H1 (cell line): ENCODE data around the gene VAPA. TPM values are rescaled to one million over a fixed set of nuclear protein-coding genes. Genes with fewer than 3 reads are reported as not detected.

Experiments used
- CTCF ChIA-PET: fragments of 300-600 bp; sonication (Branson Sonifier 250); formaldehyde crosslinking; loops from one replicate; lab custom pipeline; 2021; ENCODE audit not compliant: partially characterized antibody; lab: Charles Lee
- POLR2A ChIA-PET: fragments of 300-600 bp; sonication (Branson Sonifier 250); formaldehyde crosslinking; loops from one replicate; lab custom pipeline; 2021; ENCODE audit warnings: inconsistent platforms; ENCODE audit not compliant: partially characterized antibody; lab: Charles Lee
- DNase-seq, 2 experiments: peaks; one replicate each; pipeline versions ENCODE4 v3.0.0 to v3.0.0-alpha.2; 2010 to 2022; ENCODE audit warnings: low spot score in 2 of 2, low read depth in 1 of 2, mixed read lengths in 1 of 2
- FAIRE-seq: peaks from 2 replicates; lab custom pipeline; 2011; peaks lifted over from hg19 to GRCh38; lab: Jason Lieb, UNC
- H2AFZ ChIP-seq: 2 replicates; pipeline ENCODE4 v1.8.1; 2012; ENCODE audit warnings: low read length, inconsistent platforms
- H2AK5ac ChIP-seq: 2 replicates; pipeline ENCODE4 v1.6.1; 2013; ENCODE audit warnings: low read depth, low read length
- H2BK120ac ChIP-seq: replicated peaks from 2 replicates; pipeline ENCODE3; 2013; ENCODE audit warnings: low read depth, low read length, inconsistent platforms
- H2BK12ac ChIP-seq: 2 replicates; pipeline ENCODE4 v1.6.1; 2013; ENCODE audit warnings: low read depth, low read length
- H2BK15ac ChIP-seq: 2 replicates; pipeline ENCODE4 v1.6.1; 2013; ENCODE audit warnings: low read length
- H2BK20ac ChIP-seq: 2 replicates; pipeline ENCODE4 v1.6.1; 2013; ENCODE audit warnings: low read length
- H2BK5ac ChIP-seq: 2 replicates; pipeline ENCODE4 v1.6.1; 2013; ENCODE audit warnings: low read depth, low read length
- H3K14ac ChIP-seq: 2 replicates; pipeline ENCODE4 v1.6.1; 2013; ENCODE audit warnings: inconsistent platforms; ENCODE audit not compliant: insufficient read length
- H3K18ac ChIP-seq: 2 replicates; pipeline ENCODE4 v1.6.1; 2013; ENCODE audit warnings: low read length; ENCODE audit errors: extremely low read depth
- H3K23ac ChIP-seq: 2 replicates; pipeline ENCODE4 v1.6.1; 2013; ENCODE audit warnings: inconsistent platforms; ENCODE audit not compliant: insufficient read length
- H3K23me2 ChIP-seq: 2 replicates; pipeline ENCODE4 v1.6.1; 2013; ENCODE audit warnings: low read depth, low read length
- H3K27ac ChIP-seq: 2 replicates; pipeline ENCODE4 v1.6.1; 2011; ENCODE audit warnings: low read depth, low read length, inconsistent platforms
- H3K27me3 ChIP-seq, 4 experiments: replicated peaks in 1 of 4; 1 replicate in 1 of 4; 2 replicates in 3 of 4; pipeline versions ENCODE4 v1.6.1 to v1.8.1; 2011 to 2013; ENCODE audit warnings: low read length in 3 of 4, mild to moderate bottlenecking in 3 of 4, inconsistent platforms in 2 of 4, mixed read lengths in 2 of 4, moderate library complexity in 1 of 4; ENCODE audit not compliant: control insufficient read depth in 3 of 4, insufficient read depth in 3 of 4; ENCODE audit errors: extremely low read depth in 1 of 4
- H3K36me3 ChIP-seq, 4 experiments: 2 replicates each; pipeline versions ENCODE4 v1.6.1 to v1.8.1; 2011 to 2013; ENCODE audit warnings: mild to moderate bottlenecking in 4 of 4, low read length in 3 of 4, moderate library complexity in 2 of 4, control low read depth in 1 of 4, inconsistent platforms in 1 of 4; ENCODE audit not compliant: insufficient read depth in 4 of 4, control insufficient read depth in 2 of 4
- H3K4ac ChIP-seq: replicated peaks from 2 replicates; pipeline ENCODE3; 2013; ENCODE audit warnings: low read length, low read depth, mixed read lengths, inconsistent platforms; ENCODE audit not compliant: insufficient read length
- H3K4me1 ChIP-seq, 4 experiments: replicated peaks in 1 of 4; 1 replicate in 1 of 4; 2 replicates in 3 of 4; pipeline versions ENCODE4 v1.6.1 to v1.8.1; 2011 to 2013; ENCODE audit warnings: low read length in 3 of 4, inconsistent platforms in 2 of 4, mixed read lengths in 1 of 4; ENCODE audit not compliant: insufficient read depth in 4 of 4, control insufficient read depth in 3 of 4
- H3K4me2 ChIP-seq, 2 experiments: 2 replicates each; pipeline versions ENCODE4 v1.6.1 to v1.8.1; 2011 to 2013; ENCODE audit warnings: low read depth in 2 of 2, low read length in 2 of 2, control low read depth in 1 of 2, inconsistent platforms in 1 of 2, mild to moderate bottlenecking in 1 of 2; ENCODE audit not compliant: insufficient read depth in 1 of 2
- H3K4me3 ChIP-seq, 4 experiments: fragments of 200-600, 300-600 bp in 1 of 4; sonication (generic), shearing (Covaris generic), sonication (Bioruptor Twin) in 1 of 4; 2 replicates each; pipeline versions ENCODE4 v1.5.1 to v1.8.1; 2011 to 2016; ENCODE audit warnings: low read length in 4 of 4, low read depth in 3 of 4, control low read depth in 2 of 4, inconsistent platforms in 2 of 4, mild to moderate bottlenecking in 2 of 4, mixed read lengths in 1 of 4, moderate library complexity in 1 of 4; ENCODE audit not compliant: insufficient read depth in 2 of 4; ENCODE audit errors: extremely low read depth in 1 of 4
- H3K56ac ChIP-seq: replicated peaks from 2 replicates; pipeline ENCODE3; 2013; ENCODE audit warnings: low read depth, mild to moderate bottlenecking, mixed read lengths, low read length, inconsistent platforms; ENCODE audit not compliant: insufficient read length
- H3K79me1 ChIP-seq: 2 replicates; pipeline ENCODE4 v1.6.1; 2013; ENCODE audit warnings: low read depth, low read length, control low read depth
- H3K79me2 ChIP-seq, 2 experiments: 2 replicates each; pipeline versions ENCODE4 v1.6.1 to v1.8.1; 2012 to 2013; ENCODE audit warnings: low read length in 2 of 2, mild to moderate bottlenecking in 2 of 2, inconsistent platforms in 1 of 2; ENCODE audit not compliant: insufficient read depth in 2 of 2, control insufficient read depth in 1 of 2
- H3K9ac ChIP-seq, 4 experiments: replicated peaks in 1 of 4; 1 replicate in 1 of 4; 2 replicates in 3 of 4; pipeline versions ENCODE4 v1.6.1 to v1.8.1; 2011 to 2013; ENCODE audit warnings: low read depth in 3 of 4, low read length in 3 of 4, control low read depth in 2 of 4, mild to moderate bottlenecking in 2 of 4, moderate library complexity in 2 of 4, inconsistent platforms in 1 of 4; ENCODE audit errors: extremely low read depth in 1 of 4
- H3K9me3 ChIP-seq, 2 experiments: 2 replicates each; pipeline versions ENCODE4 v1.6.1 to v1.8.1; 2012 to 2013; ENCODE audit warnings: mild to moderate bottlenecking in 2 of 2, moderate library complexity in 2 of 2, control low read depth in 1 of 2, inconsistent platforms in 1 of 2, low read depth in 1 of 2, low read length in 1 of 2, mixed read lengths in 1 of 2; ENCODE audit not compliant: insufficient read depth in 2 of 2
- H4K20me1 ChIP-seq, 2 experiments: replicated peaks in 1 of 2; 2 replicates each; pipeline versions ENCODE3 to v1.8.1; 2011 to 2013; ENCODE audit warnings: inconsistent platforms in 2 of 2, low read length in 2 of 2, mild to moderate bottlenecking in 1 of 2; ENCODE audit not compliant: insufficient read depth in 2 of 2, control insufficient read depth in 1 of 2
- H4K5ac ChIP-seq: 2 replicates; pipeline ENCODE4 v1.6.1; 2013; ENCODE audit warnings: low read length, low read depth, mixed read lengths, inconsistent platforms; ENCODE audit not compliant: insufficient read length
- H4K8ac ChIP-seq: 2 replicates; pipeline ENCODE4 v1.8.0; 2013; ENCODE audit warnings: mild to moderate bottlenecking, moderate library complexity, low read length, inconsistent platforms; ENCODE audit not compliant: insufficient read depth; ENCODE audit errors: extremely low read depth
- H4K91ac ChIP-seq: replicated peaks from 2 replicates; pipeline ENCODE3; 2013; ENCODE audit warnings: low read length, mixed read lengths, inconsistent platforms; ENCODE audit not compliant: insufficient read length
- CBX5 ChIP-seq: fragments of 300-800, 300-1000 bp; sonication (generic); IDR thresholded peaks from 2 replicates; pipeline ENCODE4 v1.7.1; 2016; ENCODE audit warnings: antibody characterized with exemption, low read length, low read depth
- RBBP5 ChIP-seq: IDR thresholded peaks from 2 replicates; pipeline ENCODE4 v1.7.1; 2012; ENCODE audit warnings: low read depth, mild to moderate bottlenecking, inconsistent platforms, low read length, moderate library complexity, borderline replicate concordance
- SIX5 ChIP-seq: IDR thresholded peaks from 2 replicates; pipeline ENCODE4 v1.6.1; 2011; ENCODE audit warnings: mild to moderate bottlenecking, low read depth, low read length
- WGBS, 2 experiments: shearing (Covaris generic) in 1 of 2; methylation state at CpG; one replicate each; pipeline versions ENCODE4 v1.1.6 to v1.1.7; 2013 to 2015; ENCODE audit warnings: low lambda C conversion rate in 2 of 2, mixed read lengths in 2 of 2, inconsistent platforms in 1 of 2, low coverage in 1 of 2, missing lambda C conversion rate in 1 of 2; ENCODE audit not compliant: insufficient replicate concordance in 2 of 2, insufficient coverage in 1 of 2, insufficient read length in 1 of 2; ENCODE audit errors: extremely low coverage in 1 of 2, missing lambda C conversion rate in 1 of 2; 5-methylcytosine and 5-hydroxymethylcytosine counted together
- polyA plus RNA-seq, 7 experiments: library from polyadenylated mRNA; depleted of rRNA in 3 of 7; stranded (reverse) in 5 of 7; unstranded in 2 of 7; fragments of >200 nt in 5 of 7; fragments of 200-250 nt in 2 of 7; gene quantifications; 1 replicate in 5 of 7; 2 replicates in 1 of 7; 4 replicates in 1 of 7; pipeline versions ENCODE4 v1.2.1 to v1.2.3, GENCODE V29; 2011 to 2013; ENCODE audit warnings: missing spikeins in 2 of 7, mixed read lengths in 2 of 7
- total RNA-seq: library from RNA; stranded (reverse); fragmentation: NEBNext Ultra II Directional; extraction: Animal tissue kit (Norgen Biotek cat#: 25700); gene quantifications from 2 replicates; pipeline ENCODE4 v1.2.1, GENCODE V29; 2021
- TF ChIP-seq, protein P1 (sequence below), 3 experiments: IDR thresholded peaks; 1 replicate in 2 of 3; 2 replicates in 1 of 3; pipeline versions ENCODE4 v1.5.1 to v1.6.1; 2011; ENCODE audit warnings: low read length in 3 of 3, mild to moderate bottlenecking in 3 of 3, inconsistent platforms in 2 of 3, low read depth in 1 of 3, moderate library complexity in 1 of 3; ENCODE audit not compliant: insufficient read depth in 1 of 3; ENCODE audit errors: control extremely low read depth in 1 of 3

The VAPA gene
- total and polyA plus RNA-seq, 2 of the 8 experiments (the other 6 are each of a cell fraction or from before 2014, with no cell fraction given): 79.7 to 130 TPM

DNA sequence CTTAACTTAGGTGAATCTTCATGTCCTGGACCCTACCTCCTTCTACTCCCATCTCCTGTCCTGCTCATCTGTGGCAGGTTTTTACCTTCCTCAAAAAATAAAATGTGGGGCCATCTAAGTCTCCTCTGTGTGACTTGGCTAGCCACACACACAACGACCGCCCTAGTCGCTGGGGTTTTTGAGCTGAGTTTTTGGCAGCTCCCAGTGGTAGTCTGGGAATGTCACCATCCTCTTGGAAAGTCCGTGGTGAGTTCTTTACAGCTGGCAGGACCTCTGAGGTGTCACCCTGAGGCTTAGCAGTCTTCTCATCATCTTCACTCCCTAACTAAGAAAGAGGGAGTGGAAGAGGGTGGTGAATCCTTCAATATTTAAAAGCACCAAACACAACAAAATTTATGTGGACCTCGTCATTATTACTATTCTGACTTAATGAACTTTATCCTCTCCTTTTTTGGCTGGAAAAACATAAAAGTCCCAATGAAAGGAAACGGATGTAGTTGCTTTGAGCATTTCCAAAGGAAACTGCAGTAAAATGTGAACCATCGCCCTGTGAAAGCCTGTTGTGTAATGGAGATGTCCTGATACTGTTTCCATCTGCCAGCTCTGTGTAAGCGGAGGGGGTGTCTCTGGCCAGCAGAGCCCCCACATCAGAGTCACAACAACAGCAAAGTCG lies 78.6 kb downstream of the VAPA start:
- FAIRE-seq (no peak), DNase-seq (no peak)
- H3K18ac ChIP-seq: no peak overlapping the region
- H2BK15ac ChIP-seq: no peak overlapping the region
- H4K8ac ChIP-seq: no peak overlapping the region
- H3K23ac ChIP-seq: no peak overlapping the region
- H4K20me1 ChIP-seq: no peaks in the 10 kb centered on the region
- H4K91ac ChIP-seq: no peak overlapping the region
- H2BK12ac ChIP-seq: no peak overlapping the region
- H3K79me2 ChIP-seq: no peaks in the 10 kb centered on the region
- H2BK5ac ChIP-seq: no peak overlapping the region
- no peaks in the 10 kb centered on the region; a peak in 1 of 7 replicates for H3K4me1 ChIP-seq
- peaks cover 0 to 2% (median 0%) of the 10 kb centered on the region in 4 experiments; a peak in 1 of 7 replicates for H3K27me3 ChIP-seq
- H3K14ac ChIP-seq: no peak overlapping the region
- H3K36me3 ChIP-seq: no peaks in the 10 kb centered on the region
- H3K56ac ChIP-seq: no peak overlapping the region
- H3K4me2 ChIP-seq: no peak overlapping the region
- 80% methylated on average over 9 of the region's 9 CpGs; no CpG with 5 or more reads in 1 of the 2 experiments for WGBS, 2 experiments
- no peak overlapping the region for H3K4ac ChIP-seq
- H3K27ac ChIP-seq: no peak overlapping the region
- H2BK20ac ChIP-seq: no peak overlapping the region
- H2BK120ac ChIP-seq: no peak overlapping the region
- H3K9ac ChIP-seq: no peak overlapping the region
- ChIA-PET POLR2A (no interaction called here), CTCF (interaction anchor here (1.2 to 1.8 kb wide), 2 partner anchors 9 to 21 kb away, joined by 3 read pairs; no protein-coding TSS in a partner anchor)
- no peak overlapping the region for H2AFZ ChIP-seq
- H3K9me3 ChIP-seq: peaks cover under 1 to 1% of the 10 kb centered on the region in 2 experiments; a peak in 2 of 4 replicates
- TF ChIP-seq SIX5 (no peak), RBBP5 (no peak), CBX5 (no peak)
- TF ChIP-seq, protein P1, sequence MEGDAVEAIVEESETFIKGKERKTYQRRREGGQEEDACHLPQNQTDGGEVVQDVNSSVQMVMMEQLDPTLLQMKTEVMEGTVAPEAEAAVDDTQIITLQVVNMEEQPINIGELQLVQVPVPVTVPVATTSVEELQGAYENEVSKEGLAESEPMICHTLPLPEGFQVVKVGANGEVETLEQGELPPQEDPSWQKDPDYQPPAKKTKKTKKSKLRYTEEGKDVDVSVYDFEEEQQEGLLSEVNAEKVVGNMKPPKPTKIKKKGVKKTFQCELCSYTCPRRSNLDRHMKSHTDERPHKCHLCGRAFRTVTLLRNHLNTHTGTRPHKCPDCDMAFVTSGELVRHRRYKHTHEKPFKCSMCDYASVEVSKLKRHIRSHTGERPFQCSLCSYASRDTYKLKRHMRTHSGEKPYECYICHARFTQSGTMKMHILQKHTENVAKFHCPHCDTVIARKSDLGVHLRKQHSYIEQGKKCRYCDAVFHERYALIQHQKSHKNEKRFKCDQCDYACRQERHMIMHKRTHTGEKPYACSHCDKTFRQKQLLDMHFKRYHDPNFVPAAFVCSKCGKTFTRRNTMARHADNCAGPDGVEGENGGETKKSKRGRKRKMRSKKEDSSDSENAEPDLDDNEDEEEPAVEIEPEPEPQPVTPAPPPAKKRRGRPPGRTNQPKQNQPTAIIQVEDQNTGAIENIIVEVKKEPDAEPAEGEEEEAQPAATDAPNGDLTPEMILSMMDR (IDR thresholded peaks at IDR 0.05; ENCODE audit: control extremely low read depth in 1 of 3, insufficient read depth in 1 of 3, low read depth in 1 of 3, low read length in 3 of 3): no peak
- H3K4me3 ChIP-seq: no peak overlapping the region
- no peaks in the 10 kb centered on the region for H3K23me2 ChIP-seq
- no peaks in the 10 kb centered on the region for H3K79me1 ChIP-seq
- H4K5ac ChIP-seq: no peak overlapping the region
- no peak overlapping the region for H2AK5ac ChIP-seq
